Fibroblast of skin of left biceps (primary cell): ENCODE results near the gene ZNF629.

Experiments used
- DNase-seq, 2 experiments: peaks; one replicate each; pipeline ENCODE4 v3.0.0-alpha.2; 2013; ENCODE audit warnings: low read depth in 2 of 2

ZNF629 gene

GRCh38 chr16:30748634-30749445 is 38.2 kb downstream of the ZNF629 start:
- DNase-seq = no peak

GRCh38 chr16:30747799-30748633 is 39.0 kb downstream of the ZNF629 start, which contains the start of gene PHKG2:
PHKG2 (plus strand) TSS chr16:30748425; CDS start chr16:30748821, 396 bp downstream.
- DNase-seq = peak; percentile 93 to 96

DNA sequence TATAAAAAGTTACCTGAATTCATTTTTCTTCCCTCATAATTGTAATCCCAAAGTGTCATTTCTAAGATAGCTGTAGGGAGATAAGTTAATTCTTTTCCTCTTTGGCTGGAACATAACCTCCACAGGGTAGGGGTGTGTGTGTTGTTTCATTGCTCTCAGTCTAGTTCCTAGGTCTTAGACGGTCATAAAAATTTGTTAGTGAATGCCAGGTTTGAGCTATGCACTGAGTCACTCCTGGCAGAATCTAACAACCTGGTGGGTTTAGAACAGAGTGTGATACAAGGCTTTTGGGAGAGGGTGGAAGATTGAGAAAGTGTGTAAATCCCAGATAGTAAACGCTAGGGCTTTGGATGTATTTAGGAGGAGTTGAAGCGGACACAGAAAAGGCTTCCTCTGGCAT is 39.7 kb downstream of the ZNF629 start:
- DNase-seq = no peak

DNA sequence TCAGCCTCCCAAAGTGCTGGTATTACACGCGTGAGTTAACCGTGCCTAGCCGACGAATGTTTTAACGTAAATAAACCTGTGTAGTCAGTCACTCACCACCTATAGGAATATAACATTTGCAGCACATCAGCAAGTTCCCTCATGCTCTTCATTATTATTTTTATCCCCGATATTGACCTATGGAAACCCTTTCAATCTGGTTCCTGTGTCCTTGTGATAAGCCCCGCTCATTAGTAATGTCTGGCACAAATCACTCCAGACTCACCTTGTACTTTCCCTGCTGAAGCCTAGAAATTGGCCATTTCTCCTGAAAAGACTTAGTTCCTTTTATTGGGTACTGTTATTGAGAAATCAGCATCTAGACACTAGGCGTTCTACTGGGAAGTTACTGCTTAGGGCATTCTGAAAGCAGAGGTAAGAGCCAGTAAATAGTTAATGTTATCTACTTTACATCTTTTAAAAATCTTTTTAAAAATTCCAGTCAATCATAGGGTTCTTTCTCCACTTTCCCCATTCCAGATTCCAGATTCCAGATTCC is 40.3 kb downstream of the ZNF629 start:
- no peak for DNase-seq

GRCh38 chr16:30745082-30745481 is 41.9 kb downstream of the ZNF629 start:
- DNase-seq = no peak

GRCh38 chr16:30744183-30744582 is 42.8 kb downstream of the ZNF629 start:
- DNase-seq = no peak

DNA sequence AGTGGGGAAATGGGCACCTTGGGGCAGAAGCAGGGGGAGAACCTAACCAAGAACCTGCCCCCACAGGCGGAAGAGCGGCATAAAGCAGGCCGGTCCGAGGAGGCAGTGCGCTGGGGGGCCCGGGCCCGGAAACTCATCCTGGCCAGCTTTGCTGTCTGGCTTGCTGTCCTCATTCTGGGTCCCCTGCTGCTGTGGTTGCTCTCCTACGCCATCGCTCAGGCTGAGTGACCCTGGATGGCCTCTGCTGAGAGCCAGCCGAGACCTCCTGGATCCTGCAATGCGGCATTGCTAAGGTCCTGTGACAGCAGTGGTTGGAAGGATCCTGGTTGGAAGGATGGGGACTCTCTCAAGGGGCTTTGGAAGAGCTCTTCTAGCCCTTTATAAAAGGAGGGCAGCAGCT is 43.3 kb downstream of the ZNF629 start:
- no peak for DNase-seq

- DNase-seq = peak; percentile 23
Measured at GRCh38 chr16:30741461-30741914, 45.5 kb downstream of the ZNF629 start.

GRCh38 chr16:30740364-30741251 is 46.4 kb downstream of the ZNF629 start:
- no peak for DNase-seq

GRCh38 chr16:30738984-30739951 is 47.7 kb downstream of the ZNF629 start:
- no peak for DNase-seq

DNA sequence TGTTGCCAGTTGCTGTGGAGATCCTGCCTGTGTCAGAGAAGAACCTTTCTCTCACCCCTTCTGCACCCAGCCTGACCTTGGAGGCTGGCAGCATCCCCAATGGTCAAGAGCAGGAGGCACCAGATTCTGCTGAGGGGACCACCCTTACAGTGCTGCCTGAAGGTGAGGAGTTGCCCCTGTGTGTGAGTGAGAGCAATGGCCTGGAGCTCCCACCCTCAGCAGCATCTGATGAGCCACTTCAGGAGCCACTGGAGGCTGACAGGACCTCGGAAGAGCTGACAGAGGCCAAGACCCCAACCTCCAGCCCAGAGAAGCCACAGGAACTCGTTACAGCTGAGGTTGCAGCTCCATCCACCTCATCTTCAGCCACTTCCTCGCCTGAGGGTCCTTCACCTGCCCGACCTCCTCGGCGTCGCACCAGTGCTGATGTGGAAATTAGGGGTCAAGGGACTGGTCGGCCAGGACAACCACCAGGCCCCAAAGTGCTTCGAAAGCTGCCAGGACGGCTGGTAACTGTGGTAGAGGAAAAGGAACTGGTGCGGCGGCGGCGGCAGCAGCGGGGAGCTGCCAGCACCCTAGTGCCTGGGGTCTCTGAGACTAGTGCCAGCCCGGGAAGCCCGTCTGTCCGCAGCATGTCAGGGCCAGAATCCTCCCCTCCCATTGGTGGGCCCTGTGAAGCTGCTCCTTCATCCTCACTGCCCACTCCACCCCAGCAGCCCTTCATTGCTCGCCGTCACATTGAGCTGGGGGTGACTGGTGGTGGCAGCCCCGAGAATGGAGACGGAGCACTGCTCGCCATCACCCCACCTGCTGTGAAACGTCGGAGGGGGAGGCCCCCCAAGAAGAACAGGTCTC is 49.0 kb downstream of the ZNF629 start:
- no peak for DNase-seq

- no peak for DNase-seq
Measured at GRCh38 chr16:30736995-30737793, 49.8 kb downstream of the ZNF629 start.

- no peak for DNase-seq
Measured at GRCh38 chr16:30731411-30731810, 55.6 kb downstream of the ZNF629 start.

- DNase-seq = no peak
Measured at GRCh38 chr16:30728899-30729672, 57.9 kb downstream of the ZNF629 start.
